ENCODE results near the gene MBOAT1.

Gene MBOAT1

GRCh38 chr6:20233007-20233730, 20.9 kb upstream of the MBOAT1 start:
- DNase-seq = no peak

- no peak for DNase-seq
These were observed 19.9 kb upstream of the MBOAT1 start for GRCh38 chr6:20232188-20232587.

- no peak for DNase-seq
These were observed 18.3 kb upstream of the MBOAT1 start for GRCh38 chr6:20230401-20231119.

GRCh38 chr6:20229881-20230280, 17.6 kb upstream of the MBOAT1 start:
- DNase-seq = no peak

- DNase-seq = no peak
These were observed 15.1 kb upstream of the MBOAT1 start for GRCh38 chr6:20227350-20227749.

- DNase-seq = no peak
These were observed 10.9 kb upstream of the MBOAT1 start for GRCh38 chr6:20223141-20223540.

- DNase-seq = no peak
These were observed 9.2 kb upstream of the MBOAT1 start for GRCh38 chr6:20221421-20221820.

- no peak for DNase-seq
These were observed 8.1 kb upstream of the MBOAT1 start for GRCh38 chr6:20220359-20220758.

GRCh38 chr6:20217891-20218290, 5.6 kb upstream of the MBOAT1 start:
- no peak for DNase-seq

- DNase-seq = no peak
These were observed 5.1 kb upstream of the MBOAT1 start for GRCh38 chr6:20217324-20217855.

- DNase-seq = no peak
These were observed 3.0 kb upstream of the MBOAT1 start for GRCh38 chr6:20215310-20215709.

GRCh38 chr6:20213271-20213798, 1.1 kb upstream of the MBOAT1 start:
- DNase-seq = no peak

GRCh38 chr6:20211941-20212391, 303 bp downstream of the MBOAT1 start:
- peak; percentile 44 for DNase-seq

- no peak for DNase-seq
These were observed 980 bp downstream of the MBOAT1 start for GRCh38 chr6:20211037-20211940.

GRCh38 chr6:20210158-20210557, 2.1 kb downstream of the MBOAT1 start:
- no peak for DNase-seq

- no peak for DNase-seq
These were observed 3.4 kb downstream of the MBOAT1 start for GRCh38 chr6:20208687-20209378.

- DNase-seq = no peak
These were observed 5.2 kb downstream of the MBOAT1 start for GRCh38 chr6:20207088-20207418.

GRCh38 chr6:20205722-20206161, 6.5 kb downstream of the MBOAT1 start:
- no peak for DNase-seq

- DNase-seq = no peak
These were observed 7.8 kb downstream of the MBOAT1 start for GRCh38 chr6:20204512-20204894.

GRCh38 chr6:20203561-20204511, 8.4 kb downstream of the MBOAT1 start:
- DNase-seq = no peak

GRCh38 chr6:20202699-20203302, 9.5 kb downstream of the MBOAT1 start:
- DNase-seq = no peak
